Hepatic stellate cell (primary cell): ENCODE results near the gene NEK2.
A peak's percentile ranks its signal among the peaks of the same experiment; 100 is the strongest.
"Not testable (repeated sequence)": the region's sequence is repeated elsewhere in the genome, so short reads cannot be mapped to it uniquely, and the experiment has no call there.

Source experiments
- DNase-seq: peaks from one replicate; pipeline ENCODE4 v3.0.0; 2011; ENCODE audit warnings: low spot score

The NEK2 gene

GRCh38 chr1:211632808-211633523 lies 42.5 kb downstream of the NEK2 start:
- peak; percentile 60 for DNase-seq

- no peak for DNase-seq
These were observed 43.2 kb downstream of the NEK2 start for GRCh38 chr1:211632117-211632807.

GRCh38 chr1:211631168-211631567 lies 44.3 kb downstream of the NEK2 start:
- no peak for DNase-seq

- no peak for DNase-seq
These were observed 45.0 kb downstream of the NEK2 start for GRCh38 chr1:211630236-211631081.

GRCh38 chr1:211628417-211628816 lies 47.0 kb downstream of the NEK2 start:
- DNase-seq: no peak

- no peak for DNase-seq
These were observed 48.2 kb downstream of the NEK2 start for GRCh38 chr1:211627259-211627658.

GRCh38 chr1:211625866-211626265 lies 49.6 kb downstream of the NEK2 start:
- not testable (repeated sequence) for DNase-seq

GRCh38 chr1:211625040-211625439 lies 50.4 kb downstream of the NEK2 start:
- DNase-seq: peak; percentile 55

- no peak for DNase-seq
These were observed 51.9 kb downstream of the NEK2 start for GRCh38 chr1:211623515-211623914.

- DNase-seq: no peak
These were observed 53.8 kb downstream of the NEK2 start for GRCh38 chr1:211621447-211622198.

- DNase-seq: no peak
These were observed 55.3 kb downstream of the NEK2 start for GRCh38 chr1:211620097-211620496.

- DNase-seq: no peak
These were observed 56.1 kb downstream of the NEK2 start for GRCh38 chr1:211619033-211619996.

GRCh38 chr1:211616965-211617297 lies 58.5 kb downstream of the NEK2 start:
- DNase-seq: no peak

GRCh38 chr1:211616231-211616964 lies 59.0 kb downstream of the NEK2 start:
- no peak for DNase-seq

GRCh38 chr1:211614615-211615014 lies 60.8 kb downstream of the NEK2 start:
- no peak for DNase-seq

- DNase-seq: no peak
These were observed 61.5 kb downstream of the NEK2 start for GRCh38 chr1:211613951-211614350.

- DNase-seq: peak; percentile 91
These were observed 62.1 kb downstream of the NEK2 start for GRCh38 chr1:211613108-211613947.

GRCh38 chr1:211612786-211613107 lies 62.7 kb downstream of the NEK2 start:
- no peak for DNase-seq
